NCI-H1436 (cell line): ENCODE data around the gene NECAB3.

Source experiments
- DNase-seq: peaks from one replicate; lab custom pipeline; 2025; lab: John Stamatoyannopoulos, UW

Gene NECAB3

DNA sequence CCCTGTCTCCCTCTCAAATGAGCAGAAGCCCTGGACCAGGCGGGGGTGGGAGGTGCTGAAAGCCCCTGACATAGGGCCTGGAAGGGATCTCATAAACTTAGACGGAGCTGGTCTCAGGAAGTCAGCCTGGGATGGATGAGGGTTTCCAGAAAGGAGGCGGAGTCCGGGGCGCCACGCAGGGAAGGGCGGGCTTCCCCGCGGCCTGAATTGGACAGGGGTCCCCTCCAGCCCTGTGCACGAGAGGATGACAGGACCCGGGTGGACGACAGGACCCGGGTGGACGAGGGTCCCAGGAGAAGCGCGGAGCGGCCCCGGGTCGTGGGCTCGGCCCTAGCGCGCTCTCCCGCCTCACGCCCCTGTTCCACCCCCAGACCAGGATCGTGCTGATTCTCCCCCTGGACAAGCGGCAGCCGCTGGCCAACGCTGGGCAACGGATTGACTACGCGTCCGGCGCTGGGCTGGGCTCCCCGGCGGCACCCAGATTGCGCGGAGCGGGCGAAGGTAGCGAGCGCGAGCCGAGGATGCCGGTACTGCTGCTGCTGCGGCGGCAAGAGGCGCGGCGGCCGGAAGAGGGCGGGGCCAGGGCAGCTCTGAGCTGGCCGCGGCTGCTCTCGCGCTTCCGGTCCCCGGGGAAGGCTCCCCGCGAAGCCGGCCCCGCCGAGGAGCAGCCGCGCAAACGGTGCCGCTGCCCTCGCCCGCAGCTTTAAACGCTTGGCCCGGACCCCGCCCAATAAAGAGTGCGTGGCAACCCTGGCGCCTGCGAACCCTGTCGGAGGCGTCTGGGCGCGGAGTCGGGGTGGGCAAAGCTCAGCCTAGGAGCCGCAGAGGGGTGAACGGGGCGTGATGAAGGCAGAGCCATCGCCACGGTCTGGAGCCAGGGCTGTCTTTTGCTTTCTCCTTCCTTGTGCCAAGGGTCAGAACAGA lies 10.8 kb downstream of the NECAB3 start:
- DNase-seq, result peak; percentile 74

DNA sequence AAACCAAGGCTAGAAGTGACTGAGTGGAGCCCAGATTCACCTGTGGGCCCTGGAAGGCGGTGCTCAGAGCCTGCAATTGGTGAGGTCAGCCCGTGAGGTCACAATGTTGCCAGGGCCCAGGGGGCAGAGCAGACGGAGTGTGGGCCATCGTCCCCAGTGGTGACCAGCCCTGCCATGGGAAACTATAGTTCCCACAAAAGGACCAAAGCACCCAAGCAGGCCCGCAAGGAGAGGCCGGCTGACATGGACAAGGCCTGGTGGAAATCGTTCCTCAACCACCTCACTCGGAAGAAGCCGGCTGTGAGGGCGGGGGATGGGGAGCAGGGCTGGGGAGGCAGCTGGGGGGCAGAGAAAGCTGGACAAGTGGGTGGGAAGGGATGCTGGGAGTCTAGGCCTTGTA lies 12.1 kb downstream of the NECAB3 start, which contains the start of gene C20orf144:
TSS of gene C20orf144 (plus strand) at position 156 of the 400 bp plus-strand sequence. CDS start at position 175, 19 bp downstream.
- DNase-seq, result no peak

DNA sequence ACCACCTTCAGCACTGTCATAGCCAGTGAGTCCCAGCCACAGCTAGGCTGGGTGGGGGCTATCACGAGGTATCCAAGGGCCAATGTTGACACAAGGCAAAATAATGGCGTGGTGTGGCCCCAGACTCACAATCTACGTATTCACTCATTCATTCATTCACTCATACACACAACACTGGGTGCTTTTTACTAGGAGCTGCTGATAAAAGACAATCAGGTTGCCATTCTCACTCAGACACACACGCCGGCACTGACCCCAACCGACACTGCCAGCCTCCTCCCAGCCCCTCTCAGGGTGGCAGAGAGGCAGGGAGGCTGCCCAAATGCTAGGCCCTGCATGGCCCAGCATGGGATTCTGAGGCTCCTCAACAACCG lies 13.6 kb downstream of the NECAB3 start:
- no peak for DNase-seq

DNA sequence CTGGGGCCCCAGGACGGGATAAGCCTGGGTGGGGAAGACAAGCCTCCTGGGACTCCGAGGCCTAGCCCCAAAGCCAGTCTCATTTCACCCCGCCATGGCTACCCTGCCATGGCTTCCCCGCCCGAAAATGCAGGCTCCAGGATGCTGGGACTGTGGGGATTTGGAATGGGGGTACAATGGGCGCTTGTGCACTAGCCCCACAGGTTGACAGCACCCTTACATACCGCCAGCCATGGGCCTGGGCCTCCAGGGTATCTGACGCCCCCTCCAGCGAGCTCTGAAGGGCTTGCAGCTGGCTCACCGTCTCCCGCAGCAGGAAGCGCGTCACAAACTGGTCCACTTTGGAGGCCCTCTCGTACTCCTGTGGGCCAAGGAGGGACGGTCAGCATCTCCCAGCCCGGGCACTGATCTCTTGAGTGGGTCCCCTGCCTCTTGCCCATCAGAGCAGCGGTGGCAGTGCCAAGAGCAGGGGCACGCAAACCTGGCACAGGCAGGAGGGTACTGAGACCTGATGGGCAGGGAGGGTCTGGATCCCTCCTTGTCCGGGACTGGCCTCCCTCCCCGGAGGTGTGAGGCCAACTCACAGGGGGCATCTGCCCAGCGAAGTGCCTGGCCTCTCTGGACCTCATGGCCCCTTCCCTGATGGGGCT lies 14.1 kb downstream of the NECAB3 start:
- no peak for DNase-seq

DNA sequence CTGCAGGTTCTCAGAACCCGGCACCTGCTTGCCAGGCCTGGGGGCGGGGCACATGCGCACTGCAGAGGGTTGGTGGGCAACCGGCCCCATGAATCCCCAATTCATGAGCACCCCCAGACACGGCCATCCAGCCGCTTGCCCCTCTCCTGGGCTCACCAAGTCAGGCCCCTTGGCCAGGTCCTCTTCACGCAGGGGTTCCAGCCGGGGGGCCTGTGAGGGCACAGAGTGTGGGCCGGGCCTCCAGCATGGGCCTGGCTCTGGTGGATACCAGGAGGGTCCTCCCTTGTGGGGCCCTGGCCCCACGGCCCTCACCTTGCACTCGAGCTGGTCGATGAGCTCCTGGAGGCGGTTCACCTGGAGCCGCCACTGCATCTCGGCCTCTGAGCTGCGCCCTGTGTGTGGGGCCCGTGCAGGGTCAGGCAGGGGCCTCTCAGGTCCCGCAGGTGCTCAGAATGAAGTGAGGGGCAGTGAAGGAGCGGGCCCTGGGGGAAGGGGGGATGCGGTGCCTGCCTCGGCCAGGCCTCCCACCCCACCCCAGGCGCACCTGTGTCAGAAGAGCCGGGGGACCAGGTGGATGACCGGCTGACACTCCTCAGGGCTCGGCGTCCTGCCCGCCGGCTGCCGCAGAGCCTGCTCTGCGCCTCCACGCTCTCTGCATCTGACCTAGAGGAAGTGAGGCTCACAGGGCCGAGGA lies 14.7 kb downstream of the NECAB3 start:
- no peak for DNase-seq

DNA sequence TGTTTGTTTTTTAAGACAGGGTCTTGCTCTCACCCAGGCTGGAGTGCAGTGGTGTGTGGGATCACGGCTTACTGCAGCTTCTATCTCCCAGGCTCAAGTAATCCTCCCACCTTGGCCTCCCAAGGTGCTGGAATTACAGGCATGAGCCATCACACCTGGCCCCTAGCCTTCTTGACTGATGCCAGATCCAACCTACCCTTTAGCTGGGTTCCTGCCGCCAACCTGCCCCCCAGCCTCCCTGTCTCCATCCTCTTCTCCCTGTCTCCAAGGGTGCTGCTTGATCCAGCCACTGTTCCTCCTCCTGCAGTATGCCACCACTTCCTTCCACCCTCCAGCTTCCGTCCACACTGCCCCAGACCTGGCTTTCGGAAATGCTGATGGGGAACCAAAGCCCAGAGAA lies 15.3 kb downstream of the NECAB3 start:
- DNase-seq, result no peak

DNA sequence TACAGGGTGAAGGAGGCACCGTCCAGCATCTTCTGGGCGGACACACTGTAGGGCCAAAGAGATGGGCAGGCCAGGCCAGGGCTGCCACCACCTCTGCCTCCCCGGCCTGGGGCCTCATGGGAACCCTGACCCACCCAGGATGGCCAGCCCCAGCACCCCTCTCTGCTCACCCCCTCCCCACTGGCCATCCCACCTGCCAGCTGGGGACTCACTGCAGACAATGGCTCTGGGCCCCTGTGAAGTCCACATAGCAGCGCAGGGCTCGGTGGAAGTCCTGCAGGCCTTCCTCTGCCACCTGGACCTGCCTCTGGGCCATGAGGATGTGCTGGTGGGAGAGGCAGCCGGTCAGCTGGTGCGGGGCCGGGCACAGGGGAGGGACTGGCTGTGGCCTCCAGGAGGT lies 15.7 kb downstream of the NECAB3 start:
- no peak for DNase-seq

DNA sequence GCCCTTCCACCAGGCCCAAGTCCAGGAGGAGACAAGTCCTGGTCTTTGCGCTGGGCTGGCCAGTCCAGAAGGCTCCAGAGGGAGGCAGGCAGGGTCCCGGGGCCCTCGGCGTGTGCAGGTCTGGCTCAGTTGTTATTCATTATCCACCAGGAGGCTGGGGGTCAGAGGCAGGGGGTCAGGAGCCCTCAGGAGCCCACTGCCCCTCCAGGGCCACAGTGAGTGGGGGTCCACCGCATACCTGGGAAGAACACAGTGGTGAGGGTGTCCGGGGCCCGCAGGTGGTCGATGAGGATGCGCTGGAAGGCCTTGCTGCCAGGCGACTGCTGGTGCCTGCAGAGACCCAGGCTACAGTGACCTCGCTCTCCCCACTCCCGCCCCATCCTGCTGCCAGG lies 16.5 kb downstream of the NECAB3 start:
- no peak for DNase-seq

DNA sequence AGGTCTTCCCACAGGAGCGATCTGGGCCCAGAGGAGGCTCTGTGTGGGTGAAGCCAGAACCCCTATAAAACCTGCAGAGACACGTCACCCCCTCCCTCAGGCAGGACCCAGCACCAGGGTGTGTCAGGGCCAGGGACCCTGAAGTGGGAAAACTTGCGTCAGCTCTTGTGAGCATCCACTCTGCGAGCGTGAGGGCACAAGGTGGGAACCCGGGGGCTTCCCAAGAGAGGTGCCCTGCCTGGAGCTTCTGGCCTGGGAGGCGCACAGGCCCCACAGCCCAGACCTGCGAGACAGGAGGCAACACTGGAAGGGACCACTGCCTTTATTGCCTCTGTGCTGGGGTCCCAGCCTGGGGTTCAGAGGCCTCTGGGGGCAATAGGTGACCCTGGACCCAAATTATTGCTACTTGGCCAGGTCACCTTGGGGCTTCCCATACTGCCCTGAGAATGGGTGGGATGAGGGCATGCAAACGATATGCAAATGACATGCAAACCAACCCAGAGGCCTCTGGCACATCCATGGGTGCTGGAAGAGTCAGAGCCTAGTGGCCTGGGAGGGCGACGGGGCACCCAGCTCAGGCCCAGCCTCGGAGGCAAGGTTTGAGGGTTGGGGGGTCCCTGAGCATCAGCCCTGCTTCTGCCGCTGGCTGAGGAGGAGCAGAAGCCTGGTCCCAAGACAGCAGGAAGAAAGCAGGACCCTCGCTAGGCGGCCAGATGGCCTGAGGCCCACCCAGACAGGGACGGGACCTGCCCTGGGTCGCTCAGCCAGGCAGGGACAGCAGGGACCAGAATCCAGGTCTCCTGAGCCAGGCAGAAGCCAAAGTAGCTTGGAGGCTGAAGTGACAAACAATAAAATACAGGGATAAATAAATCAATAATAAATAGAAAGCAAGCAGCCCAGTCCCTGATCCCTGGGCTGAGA lies 17.2 kb downstream of the NECAB3 start:
- no peak for DNase-seq

DNA sequence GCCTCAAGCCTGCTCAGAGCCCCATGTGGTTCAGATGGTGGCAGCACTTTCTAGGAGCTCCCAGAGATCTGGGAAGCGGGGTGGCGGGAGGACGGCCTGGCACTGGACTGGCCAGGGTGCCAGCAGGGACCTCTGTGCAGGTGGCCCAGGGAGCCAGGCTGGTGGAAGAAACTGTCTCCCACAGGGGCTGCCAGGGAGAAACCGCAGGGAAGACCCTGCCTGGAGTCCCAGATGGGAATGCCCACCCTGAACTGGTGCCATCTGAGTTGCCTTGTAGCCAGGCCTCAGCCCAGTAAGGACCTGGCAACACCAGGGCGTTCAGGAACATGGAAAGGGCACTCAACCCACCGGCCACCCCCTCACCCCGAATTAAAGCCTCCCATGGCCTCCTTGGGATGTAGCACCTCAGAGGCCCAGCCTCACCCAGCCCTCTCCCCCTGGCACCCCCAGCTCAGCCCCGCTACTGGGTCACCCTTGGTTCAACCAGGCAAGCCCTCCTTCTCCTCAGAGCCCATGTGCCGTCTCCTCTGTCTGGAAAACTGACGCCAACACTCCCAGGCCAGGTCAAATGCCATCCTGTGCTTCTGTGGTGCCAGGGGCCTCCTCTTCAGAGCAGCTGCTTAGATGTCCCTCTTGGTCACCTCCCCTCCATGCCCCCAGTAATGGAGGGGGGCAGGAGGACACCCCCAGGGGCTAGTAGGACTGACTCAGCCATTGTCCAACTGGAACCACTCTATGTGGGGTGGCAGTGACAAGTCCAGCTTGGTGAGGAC lies 18.0 kb downstream of the NECAB3 start:
- no peak for DNase-seq

DNA sequence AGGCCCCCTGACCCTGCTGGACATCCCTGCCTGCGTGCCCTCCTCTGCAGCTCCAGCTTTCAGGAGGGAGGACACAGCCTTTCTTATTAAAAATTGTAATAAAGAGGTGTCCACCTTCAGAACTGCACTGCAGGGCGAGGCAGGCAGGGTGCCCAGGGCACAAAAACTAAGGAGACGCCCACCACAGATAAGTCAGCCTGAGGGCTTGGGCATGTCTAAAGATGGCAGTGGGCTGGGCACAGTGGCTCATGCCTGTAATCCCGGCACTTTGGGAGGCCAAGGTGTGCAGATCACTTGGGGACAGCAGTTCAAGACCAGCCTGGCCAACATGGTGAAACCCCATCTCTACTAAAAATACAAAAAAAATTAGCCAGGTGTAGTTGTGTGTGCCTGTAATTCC lies 19.1 kb downstream of the NECAB3 start:
- DNase-seq, result no peak

DNA sequence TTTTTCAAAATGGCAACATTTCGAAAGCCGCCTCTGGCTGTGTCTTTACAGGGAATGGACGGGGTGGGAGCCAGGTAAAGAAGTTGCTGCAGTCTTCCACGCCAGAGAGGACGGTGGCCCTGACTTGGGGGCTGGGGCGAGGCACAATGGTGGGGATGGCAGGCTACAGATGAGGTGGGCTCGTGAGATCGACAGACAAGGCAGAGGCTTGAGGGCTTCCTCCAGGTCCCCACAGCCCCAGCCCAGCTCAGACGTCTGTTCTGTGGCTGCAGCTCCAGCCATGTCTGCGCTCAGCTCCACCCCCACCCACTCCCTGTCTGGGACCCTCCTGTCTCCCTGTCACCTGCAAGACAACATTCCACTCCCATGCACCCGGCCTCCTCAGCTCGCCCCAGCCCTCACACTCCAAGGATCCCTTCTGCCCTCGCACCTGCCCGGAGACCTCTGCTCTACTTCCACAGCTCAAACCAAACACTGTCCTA lies 19.5 kb downstream of the NECAB3 start:
- DNase-seq, result no peak

DNA sequence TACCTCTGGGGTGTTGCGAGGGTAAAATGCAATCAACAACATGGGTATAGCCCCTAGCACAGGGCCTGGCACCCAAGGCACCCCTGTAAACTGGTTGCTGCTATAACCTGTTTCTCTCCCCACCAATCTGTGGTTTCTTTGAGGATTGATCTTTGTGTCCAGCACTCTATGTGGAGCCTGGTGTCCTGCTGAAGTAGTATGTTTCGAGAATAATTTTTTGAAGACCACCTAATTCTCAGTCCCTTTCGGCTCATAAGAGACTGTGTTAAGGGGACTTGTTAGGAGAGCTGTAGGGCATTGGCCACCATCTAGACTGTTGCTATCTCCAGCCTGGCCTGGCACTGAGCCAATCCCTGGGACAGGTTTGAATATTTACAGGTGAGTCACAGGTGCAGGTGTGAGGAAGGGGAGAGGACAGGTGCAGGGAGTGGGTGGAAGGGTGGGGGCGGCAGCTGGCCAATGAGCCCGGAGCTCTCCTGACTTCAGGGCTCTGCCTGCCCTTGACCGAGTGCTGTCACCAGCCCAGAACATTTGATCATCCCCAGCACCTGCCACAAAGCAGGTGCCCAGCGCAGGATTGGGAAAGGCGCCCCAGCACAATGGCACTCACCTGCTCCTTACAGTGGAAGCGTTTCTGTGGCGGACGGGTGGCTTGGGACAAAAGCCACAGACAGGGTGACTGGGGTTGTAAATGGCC lies 20.2 kb downstream of the NECAB3 start:
- DNase-seq, result peak; percentile 71

DNA sequence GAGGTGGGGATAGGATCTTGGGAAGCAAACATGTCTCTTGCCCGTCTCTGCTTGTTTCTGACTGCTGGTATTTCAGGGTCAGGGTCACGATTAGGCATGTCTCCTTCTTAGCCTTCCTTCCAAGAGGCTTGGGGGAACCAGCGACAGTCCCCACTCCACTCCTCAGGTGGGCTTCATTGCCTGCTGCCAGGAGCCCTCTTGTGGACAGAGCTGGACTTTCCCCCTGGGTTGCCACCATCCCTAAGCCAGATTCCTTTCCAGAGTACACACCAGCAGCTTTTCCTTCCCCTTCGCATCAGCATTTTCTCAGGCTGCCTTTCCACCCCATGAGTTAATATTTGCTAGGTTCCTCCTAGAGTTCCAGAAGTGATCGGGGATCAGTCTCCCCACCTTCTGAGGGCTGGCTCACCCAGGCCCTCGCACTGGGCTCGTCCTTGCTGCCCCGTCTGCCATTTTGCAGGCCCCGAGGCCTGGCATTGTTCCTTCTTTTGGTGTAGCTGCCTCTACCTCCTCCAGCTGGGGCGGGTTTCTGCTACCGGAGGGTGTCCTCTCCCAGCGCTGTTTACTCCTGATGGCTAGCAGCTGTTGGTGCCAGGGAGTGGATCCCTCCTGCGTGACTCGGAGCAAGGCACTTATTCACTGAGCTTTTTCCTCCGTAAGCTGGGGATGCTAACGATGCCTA lies 20.9 kb downstream of the NECAB3 start:
- peak; percentile 64 for DNase-seq

DNA sequence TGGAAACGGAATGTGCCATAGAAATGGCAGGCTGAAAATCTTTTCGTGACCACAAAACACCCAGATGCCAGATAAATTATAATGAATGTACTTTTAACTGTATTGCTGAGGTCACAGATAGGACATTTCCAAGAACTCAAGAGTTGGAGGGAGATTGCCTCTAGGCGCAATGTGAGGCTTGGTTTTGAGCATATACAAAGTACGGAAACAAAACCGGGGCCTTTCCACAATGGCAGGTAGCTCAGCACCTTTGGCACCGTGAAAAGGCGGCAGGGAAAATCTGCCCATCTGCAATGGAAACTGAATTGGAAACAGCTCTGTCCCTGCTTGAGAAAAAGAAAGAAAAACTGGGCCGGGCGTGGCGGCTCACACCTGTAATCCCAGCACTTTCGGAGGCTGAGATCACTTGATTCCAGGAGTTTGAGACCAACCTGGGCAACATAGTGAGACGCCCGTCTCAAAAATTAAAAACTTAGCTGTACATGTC lies 22.6 kb downstream of the NECAB3 start:
- no peak for DNase-seq

DNA sequence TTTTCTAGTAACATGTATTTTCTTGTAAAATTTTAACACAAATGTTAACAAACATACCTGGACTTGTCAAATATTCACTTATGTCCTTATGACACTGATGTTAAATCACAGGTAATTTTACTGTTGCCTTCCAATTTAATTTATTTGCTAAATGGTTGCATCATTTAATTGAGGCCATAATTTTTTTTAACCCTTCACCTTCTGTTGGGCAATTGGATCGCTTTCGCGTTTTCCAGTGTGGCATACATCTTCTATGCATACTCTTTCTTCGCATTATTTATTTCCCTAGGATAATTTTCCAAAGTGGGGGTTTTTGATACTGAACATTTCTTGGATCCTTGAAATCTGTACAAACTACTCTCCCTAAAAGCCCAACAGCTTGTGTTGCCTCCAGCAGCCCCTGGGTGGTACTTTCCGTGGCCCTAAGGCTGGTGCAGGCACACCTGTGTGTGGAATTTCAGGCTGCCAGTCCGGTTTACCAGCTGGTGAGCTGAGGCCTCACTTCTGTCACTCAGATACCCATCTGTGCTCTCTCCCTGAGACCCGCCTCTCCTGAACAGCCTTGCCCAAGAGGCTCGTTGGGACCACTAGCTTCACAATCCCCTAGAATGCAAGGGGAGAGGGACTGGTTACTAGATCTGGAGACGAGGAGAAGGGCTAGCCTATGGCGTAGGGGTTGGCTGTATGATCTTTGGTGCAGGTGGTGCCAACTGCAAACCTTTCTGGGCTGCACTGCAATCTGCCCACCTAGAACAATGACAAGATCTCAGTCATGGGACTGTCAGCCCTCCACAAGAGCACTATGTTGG lies 23.3 kb downstream of the NECAB3 start:
- DNase-seq, result no peak

DNA sequence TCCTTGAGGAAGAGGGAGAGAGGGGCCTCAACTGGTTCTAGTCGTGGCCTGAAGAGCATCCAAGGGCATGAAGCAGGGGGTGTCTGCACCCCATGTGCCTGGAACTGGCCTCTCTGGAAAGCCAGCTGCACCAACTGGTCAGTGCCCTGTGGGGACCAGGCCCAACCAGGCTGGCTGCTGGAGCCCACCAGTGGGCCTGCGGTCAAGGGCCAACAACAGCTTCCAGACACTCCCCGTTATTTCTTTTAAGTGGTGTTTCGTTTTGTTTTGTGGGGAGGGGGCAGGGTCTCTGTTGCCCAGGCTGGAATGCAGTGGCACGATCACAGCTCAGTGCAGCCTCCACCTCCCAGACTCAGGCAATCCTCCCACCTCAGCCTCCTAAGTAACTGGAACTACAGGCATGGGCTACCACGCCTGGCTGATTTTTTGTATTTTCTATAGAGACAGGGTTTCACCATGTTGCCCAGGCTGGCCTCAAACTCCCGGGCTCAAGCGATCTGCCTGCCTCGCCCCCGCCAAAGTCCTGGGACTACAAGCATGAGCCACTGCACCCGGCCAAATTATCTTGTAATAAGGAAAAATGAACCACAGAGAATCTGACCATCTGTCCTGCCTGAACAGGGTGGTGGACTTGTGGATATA lies 24.0 kb downstream of the NECAB3 start:
- no peak for DNase-seq

DNA sequence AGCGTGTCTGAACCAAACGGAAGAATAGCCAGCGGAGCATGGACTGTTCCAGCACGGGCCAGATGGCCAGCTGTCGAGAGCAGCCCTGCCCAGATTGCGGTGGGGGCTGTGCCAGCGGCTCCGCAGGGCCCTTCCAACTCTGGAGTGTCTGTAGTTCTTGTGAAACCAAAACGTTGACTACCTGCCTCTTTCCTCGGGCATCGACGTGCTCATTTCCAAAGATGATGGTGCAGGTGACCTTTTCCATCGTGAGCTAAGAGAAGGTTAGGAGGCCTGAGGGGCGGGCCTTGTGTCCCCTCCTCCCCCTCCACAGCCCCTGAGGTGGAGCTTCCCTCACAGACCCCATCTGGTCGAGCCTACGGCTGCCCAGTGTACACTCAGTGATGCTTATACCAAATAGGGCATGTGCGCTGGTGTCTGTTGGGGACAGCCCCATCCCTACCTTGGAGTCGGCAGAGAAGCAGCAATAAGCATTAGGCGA lies 25.0 kb downstream of the NECAB3 start:
- no peak for DNase-seq
